Neural progenitor cell (in vitro differentiated cells): ENCODE measurements around the gene TMEM120B. TPM values are rescaled to one million over a fixed set of nuclear protein-coding genes. Genes with fewer than 3 reads are reported as not detected.

Experiments
- DNase-seq: peaks from one replicate; pipeline ENCODE4 v3.0.0-alpha.2; 2016; ENCODE audit warnings: low spot score
- H2AFZ ChIP-seq: fragments of 200-600 bp; sonication (generic); replicated peaks from 2 replicates; pipeline ENCODE4 v1.6.1; 2016; ENCODE audit warnings: antibody characterized with exemption
- H3F3A ChIP-seq: fragments of 200-600 bp; sonication (generic); 2 replicates; pipeline ENCODE4 v1.6.1; 2016; ENCODE audit warnings: antibody characterized with exemption, low read depth
- H3K27ac ChIP-seq: fragments of 200-600 bp; sonication (generic); 2 replicates; pipeline ENCODE4 v1.5.1; 2016; ENCODE audit warnings: mild to moderate bottlenecking
- H3K27me3 ChIP-seq: fragments of 200-600 bp; sonication (generic); 2 replicates; pipeline ENCODE4 v1.6.1; 2016; ENCODE audit warnings: mild to moderate bottlenecking, moderate library complexity
- H3K36me3 ChIP-seq: fragments of 200-600 bp; sonication (generic); 2 replicates; pipeline ENCODE4 v1.5.1; 2016
- H3K4me1 ChIP-seq: fragments of 200-600 bp; sonication (generic); 2 replicates; pipeline ENCODE4 v1.6.1; 2016; ENCODE audit warnings: mixed run types
- H3K4me2 ChIP-seq: fragments of 200-600 bp; sonication (generic); 2 replicates; pipeline ENCODE4 v1.6.1; 2016
- H3K4me3 ChIP-seq: fragments of 200-600 bp; sonication (generic); 2 replicates; pipeline ENCODE4 v1.5.1; 2016
- H3K79me2 ChIP-seq: fragments of 200-600 bp; sonication (generic); 2 replicates; pipeline ENCODE4 v1.6.1; 2016; ENCODE audit warnings: low read depth
- H3K9ac ChIP-seq: fragments of 200-600 bp; sonication (generic); 2 replicates; pipeline ENCODE4 v1.6.1; 2016
- H3K9me3 ChIP-seq: fragments of 200-600 bp; sonication (generic); 2 replicates; pipeline ENCODE4 v1.5.1; 2016; ENCODE audit warnings: low read depth
- H4K20me1 ChIP-seq: fragments of 200-600 bp; sonication (generic); 2 replicates; pipeline ENCODE4 v1.6.1; 2016; ENCODE audit warnings: low read depth
- H3K27ac Mint-ChIP-seq: 3 replicates; pipeline ENCODE4 v1.8.0; 2021; ENCODE audit warnings: mixed read lengths
- H3K27me3 Mint-ChIP-seq: 2 replicates; pipeline ENCODE4 v1.8.0; 2022; ENCODE audit warnings: low read depth, mild to moderate bottlenecking, inconsistent platforms, moderate library complexity, mixed read lengths; ENCODE audit not compliant: insufficient read depth
- H3K36me3 Mint-ChIP-seq: 3 replicates; pipeline ENCODE4 v1.8.0; 2021; ENCODE audit warnings: mixed read lengths
- H3K4me1 Mint-ChIP-seq: 3 replicates; pipeline ENCODE4 v1.8.0; 2021; ENCODE audit warnings: mixed read lengths
- H3K4me3 Mint-ChIP-seq: 3 replicates; pipeline ENCODE4 v1.8.0; 2021; ENCODE audit warnings: mild to moderate bottlenecking, moderate library complexity, mixed read lengths
- H3K9me3 Mint-ChIP-seq: 3 replicates; pipeline ENCODE4 v1.8.0; 2020; ENCODE audit warnings: mixed read lengths
- CTCF ChIP-seq: fragments of 200-600 bp; sonication (generic); IDR thresholded peaks from 2 replicates; pipeline ENCODE4 v1.5.1; 2017; ENCODE audit warnings: antibody characterized with exemption, mild to moderate bottlenecking
- EZH2 ChIP-seq: fragments of 200-600 bp; sonication (generic); IDR thresholded peaks from 2 replicates; pipeline ENCODE4 v1.6.1; 2017; ENCODE audit warnings: antibody characterized with exemption, mild to moderate bottlenecking, moderate library complexity
- EZH2phosphoT487 ChIP-seq: fragments of 200-600 bp; sonication (generic); IDR thresholded peaks from 2 replicates; pipeline ENCODE4 v1.6.1; 2017; ENCODE audit warnings: antibody characterized with exemption
- total RNA-seq: library from RNA; depleted of rRNA; stranded (reverse); fragments of >200 nt; gene quantifications from 2 replicates; pipeline ENCODE4 v1.2.3, GENCODE V29; 2015; ENCODE audit warnings: low replicate concordance

Gene TMEM120B
- total RNA-seq, 1 donor from 2014 or later: 4.7 TPM

GRCh38 chr12:121813951-121814350, 101.4 kb downstream of the TMEM120B start:
- Mint-ChIP-seq H3K4me1 (peaks cover 23% of the 10 kb centered on the region), H3K36me3 (peaks cover 27% of the 10 kb centered on the region), H3K27me3 (peaks cover 2% of the 10 kb centered on the region), H3K4me3 (no peak overlapping the region), H3K27ac (no peak overlapping the region), H3K9me3 (no peaks in the 10 kb centered on the region)
- TF ChIP-seq EZH2phosphoT487 (no peak), EZH2 (no peak), CTCF (no peak)
- H3K4me2 ChIP-seq: no peak overlapping the region
- H3K27me3 ChIP-seq: no peaks in the 10 kb centered on the region
- H3K9me3 ChIP-seq: no peaks in the 10 kb centered on the region
- H3K36me3 ChIP-seq: no peaks in the 10 kb centered on the region
- peaks cover 16% of the 10 kb centered on the region for H3K4me1 ChIP-seq
- no peak for DNase-seq
- H3K9ac ChIP-seq: no peak overlapping the region
- peaks cover 46% of the 10 kb centered on the region for H4K20me1 ChIP-seq
- H3K27ac ChIP-seq: no peak overlapping the region
- H3F3A ChIP-seq: peaks cover 16% of the 10 kb centered on the region
- no peak overlapping the region for H3K4me3 ChIP-seq
- no peak overlapping the region for H2AFZ ChIP-seq
- H3K79me2 ChIP-seq: peaks cover 55% of the 10 kb centered on the region

GRCh38 chr12:121814429-121815119, 102.0 kb downstream of the TMEM120B start:
- Histone ChIP-seq H3K4me3 (no peak overlapping the region), H3K4me1 (peaks cover 16% of the 10 kb centered on the region), H3K79me2 (peaks cover 49% of the 10 kb centered on the region), H3K4me2 (no peak overlapping the region), H4K20me1 (peaks cover 42% of the 10 kb centered on the region), H3K36me3 (no peaks in the 10 kb centered on the region), H3K27me3 (no peaks in the 10 kb centered on the region), H2AFZ (no peak overlapping the region), H3K27ac (no peak overlapping the region), H3K9me3 (no peaks in the 10 kb centered on the region), H3F3A (peaks cover 16% of the 10 kb centered on the region), H3K9ac (no peak overlapping the region)
- no peak for DNase-seq
- TF ChIP-seq EZH2 (no peak), CTCF (no peak), EZH2phosphoT487 (no peak)
- H3K4me1 Mint-ChIP-seq: peaks cover 23% of the 10 kb centered on the region
- peaks cover 25% of the 10 kb centered on the region for H3K36me3 Mint-ChIP-seq
- H3K27ac Mint-ChIP-seq: no peak overlapping the region
- no peaks in the 10 kb centered on the region for H3K9me3 Mint-ChIP-seq
- H3K4me3 Mint-ChIP-seq: no peak overlapping the region
- H3K27me3 Mint-ChIP-seq: peaks cover 4% of the 10 kb centered on the region

GRCh38 chr12:121815263-121815662, 102.7 kb downstream of the TMEM120B start:
- Histone ChIP-seq H3K27ac (no peak overlapping the region), H3K79me2 (peaks cover 45% of the 10 kb centered on the region), H3K4me2 (no peak overlapping the region), H3F3A (peaks cover 16% of the 10 kb centered on the region), H3K9ac (no peak overlapping the region), H3K27me3 (no peaks in the 10 kb centered on the region), H4K20me1 (peaks cover 36% of the 10 kb centered on the region), H3K4me1 (peaks cover 16% of the 10 kb centered on the region), H2AFZ (no peak overlapping the region), H3K9me3 (no peaks in the 10 kb centered on the region), H3K36me3 (no peaks in the 10 kb centered on the region), H3K4me3 (no peak overlapping the region)
- no peaks in the 10 kb centered on the region for H3K9me3 Mint-ChIP-seq
- DNase-seq: no peak
- peaks cover 23% of the 10 kb centered on the region for H3K4me1 Mint-ChIP-seq
- H3K27ac Mint-ChIP-seq: no peak overlapping the region
- H3K27me3 Mint-ChIP-seq: peaks cover 4% of the 10 kb centered on the region
- peaks cover 24% of the 10 kb centered on the region for H3K36me3 Mint-ChIP-seq
- no peak overlapping the region for H3K4me3 Mint-ChIP-seq
- TF ChIP-seq EZH2 (no peak), EZH2phosphoT487 (no peak), CTCF (no peak)
